ENCODE measurements around the gene RGS1.
"Not testable (repeated sequence)": the region's sequence is repeated elsewhere in the genome, so short reads cannot be mapped to it uniquely, and the experiment has no call there.

RGS1 gene

GRCh38 chr1:192575499-192576189 is at the start of gene RGS1:
Gene RGS1 (plus strand): TSS chr1:192575773. CDS start chr1:192575793, 20 bp downstream.
- peak; percentile 24 for DNase-seq

GRCh38 chr1:192527111-192527795 is 48.3 kb upstream of the RGS1 start:
- DNase-seq, result no peak

GRCh38 chr1:192527950-192528349 is 47.6 kb upstream of the RGS1 start:
- no peak for DNase-seq

- DNase-seq, result no peak
Observed at GRCh38 chr1:192529031-192529755, 46.4 kb upstream of the RGS1 start.

- no peak for DNase-seq
Observed at GRCh38 chr1:192529811-192530210, 45.8 kb upstream of the RGS1 start.

GRCh38 chr1:192530254-192530653 is 45.3 kb upstream of the RGS1 start:
- no peak for DNase-seq

GRCh38 chr1:192531037-192531703 is 44.4 kb upstream of the RGS1 start:
- DNase-seq, result not testable (repeated sequence)

- DNase-seq, result no peak
Observed at GRCh38 chr1:192534666-192535065, 40.9 kb upstream of the RGS1 start.

- DNase-seq, result no peak
Observed at GRCh38 chr1:192535916-192536664, 39.5 kb upstream of the RGS1 start.

GRCh38 chr1:192538407-192539296 is 36.9 kb upstream of the RGS1 start:
- no peak for DNase-seq

GRCh38 chr1:192539297-192540092 is 36.1 kb upstream of the RGS1 start:
- no peak for DNase-seq

- no peak for DNase-seq
Observed at GRCh38 chr1:192543445-192543844, 32.1 kb upstream of the RGS1 start.

GRCh38 chr1:192545896-192546521 is 29.6 kb upstream of the RGS1 start:
- no peak for DNase-seq

GRCh38 chr1:192546596-192547190 is 28.9 kb upstream of the RGS1 start:
- DNase-seq, result no peak

GRCh38 chr1:192547501-192547900 is 28.1 kb upstream of the RGS1 start:
- no peak for DNase-seq

- DNase-seq, result no peak
Observed at GRCh38 chr1:192549937-192550336, 25.6 kb upstream of the RGS1 start.

- peak; percentile 50 for DNase-seq
Observed at GRCh38 chr1:192550922-192551534, 24.5 kb upstream of the RGS1 start.

- no peak for DNase-seq
Observed at GRCh38 chr1:192552760-192553191, 22.8 kb upstream of the RGS1 start.

GRCh38 chr1:192553741-192554140 is 21.8 kb upstream of the RGS1 start:
- DNase-seq, result no peak
